ENCODE data around the gene UBC. TPM values are rescaled to one million over a fixed set of nuclear protein-coding genes. Genes with fewer than 3 reads are reported as not detected.

Gene UBC
- total and polyA plus RNA-seq, 9 of the 15 experiments (the other 6 are each of a cell fraction or from before 2014, with no cell fraction given), result 533 to 1,153 (median 813) TPM

DNA sequence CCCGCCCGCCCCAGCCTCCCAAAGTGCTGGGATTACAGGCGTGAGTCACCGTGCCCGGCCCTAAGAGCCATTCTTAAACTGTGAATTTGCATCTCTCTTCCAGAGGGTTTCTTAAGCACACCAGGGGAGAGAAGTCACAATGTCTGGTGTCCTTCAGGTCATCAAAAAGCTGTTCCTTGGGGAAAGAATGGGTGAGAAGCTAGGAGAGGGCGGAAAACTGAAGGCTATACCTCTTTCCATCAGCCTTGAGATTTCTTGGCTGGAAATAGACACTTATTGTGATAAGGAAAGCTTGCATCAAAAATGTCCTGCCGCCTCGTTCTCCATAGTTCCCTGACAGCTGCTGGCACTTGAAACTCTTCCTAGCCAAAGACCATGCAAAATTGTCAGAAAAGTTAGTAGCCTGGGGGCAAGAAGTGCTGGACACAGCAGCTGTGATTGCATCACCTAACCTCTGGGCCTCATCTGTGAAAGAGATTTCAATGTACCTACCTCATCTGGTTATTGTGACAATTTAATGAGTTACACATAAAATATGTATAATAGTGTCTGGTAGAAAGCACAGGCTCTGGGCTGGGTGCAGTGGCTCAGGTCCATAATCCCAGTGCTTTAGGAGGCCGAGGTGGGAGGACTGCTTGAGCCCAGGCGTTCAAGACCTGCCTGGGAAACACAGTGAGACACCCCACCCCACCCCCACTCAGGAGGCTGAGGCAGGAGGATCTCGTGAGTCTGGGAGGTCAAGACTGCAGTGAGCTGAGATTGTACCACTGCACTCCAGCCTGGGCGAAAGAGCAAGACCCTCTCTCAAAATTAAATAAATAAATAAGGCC is 9.7 kb upstream of the UBC start (continued):
- peak; percentile 90 for TF ChIP-seq VEZF1 (CRISPR knock-in tag; IDR thresholded peaks at IDR 0.05)
- TF ChIP-seq ADNP (tag; IDR thresholded peaks at IDR 0.05), result no peak
- no peak for TF ChIP-seq ZNF75A (CRISPR knock-in tag; IDR thresholded peaks at IDR 0.05)
- no peak for TF ChIP-seq ZKSCAN8 (CRISPR knock-in tag; IDR thresholded peaks at IDR 0.05)
- TF ChIP-seq ATF7 (IDR thresholded peaks at IDR 0.05), result peak; percentile 27; the same call in 1 of the 2 replicates
- TF ChIP-seq ATF6 (CRISPR knock-in tag; IDR thresholded peaks at IDR 0.05), result 0 out of 2 replicates have a peak, but pooled peaks have one; percentile 24
- TF ChIP-seq ZNF766 (CRISPR knock-in tag; conservative IDR thresholded peaks at IDR 0.05), result peak; percentile 93
- TF ChIP-seq, protein P1, sequence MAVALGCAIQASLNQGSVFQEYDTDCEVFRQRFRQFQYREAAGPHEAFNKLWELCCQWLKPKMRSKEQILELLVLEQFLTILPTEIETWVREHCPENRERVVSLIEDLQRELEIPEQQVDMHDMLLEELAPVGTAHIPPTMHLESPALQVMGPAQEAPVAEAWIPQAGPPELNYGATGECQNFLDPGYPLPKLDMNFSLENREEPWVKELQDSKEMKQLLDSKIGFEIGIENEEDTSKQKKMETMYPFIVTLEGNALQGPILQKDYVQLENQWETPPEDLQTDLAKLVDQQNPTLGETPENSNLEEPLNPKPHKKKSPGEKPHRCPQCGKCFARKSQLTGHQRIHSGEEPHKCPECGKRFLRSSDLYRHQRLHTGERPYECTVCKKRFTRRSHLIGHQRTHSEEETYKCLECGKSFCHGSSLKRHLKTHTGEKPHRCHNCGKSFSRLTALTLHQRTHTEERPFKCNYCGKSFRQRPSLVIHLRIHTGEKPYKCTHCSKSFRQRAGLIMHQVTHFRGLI (CRISPR knock-in tag; IDR thresholded peaks at IDR 0.05), result no peak
- no peak for TF ChIP-seq RBM22 (IDR thresholded peaks at IDR 0.05; ENCODE audit: low read depth, low read length, poor library complexity, severe bottlenecking)
- TF ChIP-seq TARDBP (IDR thresholded peaks at IDR 0.05), result no peak
- TF ChIP-seq AFF1 (IDR thresholded peaks at IDR 0.05; ENCODE audit: low read depth in 1 of 2, partially characterized antibody in 2 of 2), result peak in 1 of 2 experiments; percentile 26
- TF ChIP-seq PHTF2 (CRISPR knock-in tag; IDR thresholded peaks at IDR 0.05), result no peak
- no peak for TF ChIP-seq CHD1 (IDR thresholded peaks at IDR 0.05; ENCODE audit: low read length)
- TF ChIP-seq RBM25 (IDR thresholded peaks at IDR 0.05; ENCODE audit: low read depth, low read length, severe bottlenecking), result peak; percentile 36
- TF ChIP-seq, protein P2, sequence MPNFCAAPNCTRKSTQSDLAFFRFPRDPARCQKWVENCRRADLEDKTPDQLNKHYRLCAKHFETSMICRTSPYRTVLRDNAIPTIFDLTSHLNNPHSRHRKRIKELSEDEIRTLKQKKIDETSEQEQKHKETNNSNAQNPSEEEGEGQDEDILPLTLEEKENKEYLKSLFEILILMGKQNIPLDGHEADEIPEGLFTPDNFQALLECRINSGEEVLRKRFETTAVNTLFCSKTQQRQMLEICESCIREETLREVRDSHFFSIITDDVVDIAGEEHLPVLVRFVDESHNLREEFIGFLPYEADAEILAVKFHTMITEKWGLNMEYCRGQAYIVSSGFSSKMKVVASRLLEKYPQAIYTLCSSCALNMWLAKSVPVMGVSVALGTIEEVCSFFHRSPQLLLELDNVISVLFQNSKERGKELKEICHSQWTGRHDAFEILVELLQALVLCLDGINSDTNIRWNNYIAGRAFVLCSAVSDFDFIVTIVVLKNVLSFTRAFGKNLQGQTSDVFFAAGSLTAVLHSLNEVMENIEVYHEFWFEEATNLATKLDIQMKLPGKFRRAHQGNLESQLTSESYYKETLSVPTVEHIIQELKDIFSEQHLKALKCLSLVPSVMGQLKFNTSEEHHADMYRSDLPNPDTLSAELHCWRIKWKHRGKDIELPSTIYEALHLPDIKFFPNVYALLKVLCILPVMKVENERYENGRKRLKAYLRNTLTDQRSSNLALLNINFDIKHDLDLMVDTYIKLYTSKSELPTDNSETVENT (CRISPR knock-in tag; IDR thresholded peaks at IDR 0.05), result no peak

Data from K562 (cell line).